HepG2 (cell line): ENCODE results near the gene NAIF1. TPM values are rescaled to one million over a fixed set of nuclear protein-coding genes. Genes with fewer than 3 reads are reported as not detected.

ENCODE experiments used
- ATAC-seq: fragments of 200-7000 bp; cut with Tn5 transposase; 3 replicates; pipeline ENCODE4 v1.9.1; 2020; ENCODE audit warnings: mild to moderate bottlenecking, moderate library complexity
- BruUV-seq: library from RNA; stranded (reverse); fragments of 400-500 nt; replicated peaks from 2 replicates; lab custom pipeline; 2021; lab: Mats Ljungman, UMichigan
- CTCF ChIA-PET: fragments of 300-600 bp; formaldehyde crosslinking; extraction: SDS; loops from one replicate; lab custom pipeline; 2021; ENCODE audit warnings: low total read pairs, inconsistent platforms, low intra/inter-chr PET ratio; lab: Yijun Ruan, JAX
- POLR2A ChIA-PET: fragments of 350-600 bp; sonication (Branson Sonifier 250); formaldehyde crosslinking; loops from one replicate; lab custom pipeline; 2020; ENCODE audit warnings: antibody characterized with exemption, inconsistent platforms; lab: Yijun Ruan, JAX
- DNase-seq: peaks from one replicate; pipeline ENCODE4 v3.0.0-alpha.2; 2015; ENCODE audit warnings: low spot score
- FAIRE-seq: peaks from 3 replicates; lab custom pipeline; 2011; peaks lifted over from hg19 to GRCh38; lab: Jason Lieb, UNC
- H2AFZ ChIP-seq: one replicate; pipeline ENCODE4 v1.6.1; 2011; ENCODE audit warnings: low read length, inconsistent platforms
- H3K27ac ChIP-seq: fragments of 300-600 bp; 3 replicates; pipeline ENCODE4 v1.8.0; 2011; ENCODE audit warnings: mixed run types, mild to moderate bottlenecking, mixed read lengths, low read length, inconsistent platforms; ENCODE audit not compliant: insufficient read depth; ENCODE audit errors: extremely low read length
- H3K27me3 ChIP-seq, 2 experiments: fragments of 200-600 bp in 1 of 2; 2 replicates in 1 of 2; 3 replicates in 1 of 2; pipeline versions ENCODE4 v1.6.0 to v1.8.0; 2011; ENCODE audit warnings: low read length in 2 of 2, mild to moderate bottlenecking in 2 of 2, moderate library complexity in 2 of 2, inconsistent platforms in 1 of 2; ENCODE audit not compliant: insufficient read depth in 2 of 2, control insufficient read depth in 1 of 2
- H3K36me3 ChIP-seq, 2 experiments: fragments of 200-600 bp in 1 of 2; replicated peaks in 1 of 2; 2 replicates in 1 of 2; 3 replicates in 1 of 2; pipeline versions ENCODE4 v1.5.1 to v1.8.0; 2011; ENCODE audit warnings: low read length in 2 of 2, inconsistent platforms in 1 of 2; ENCODE audit not compliant: insufficient read depth in 2 of 2, control insufficient read depth in 1 of 2
- H3K4me1 ChIP-seq: 2 replicates; pipeline ENCODE4 v1.5.1; 2012; ENCODE audit warnings: low read length, inconsistent platforms; ENCODE audit not compliant: insufficient read depth
- H3K4me2 ChIP-seq: 2 replicates; pipeline ENCODE4 v1.6.0; 2011; ENCODE audit warnings: low read depth, low read length, inconsistent platforms
- H3K4me3 ChIP-seq, 3 experiments: fragments of 200-600 bp in 1 of 3; sonication (generic), shearing (Covaris generic) in 1 of 3; replicated peaks in 1 of 3; 2 replicates each; pipeline ENCODE4 v1.5.1; 2011 to 2016; ENCODE audit warnings: low read length in 3 of 3, inconsistent platforms in 2 of 3, low read depth in 2 of 3, mild to moderate bottlenecking in 2 of 3, control low read depth in 1 of 3, mixed read lengths in 1 of 3; ENCODE audit not compliant: insufficient read depth in 1 of 3
- H3K79me2 ChIP-seq: one replicate; pipeline ENCODE4 v1.6.1; 2011; ENCODE audit warnings: low read length, inconsistent platforms; ENCODE audit not compliant: insufficient read depth
- H3K9ac ChIP-seq: 2 replicates; pipeline ENCODE4 v1.6.0; 2011; ENCODE audit warnings: mild to moderate bottlenecking, low read depth, low read length, inconsistent platforms; ENCODE audit not compliant: insufficient read depth
- H3K9me3 ChIP-seq: 2 replicates; pipeline ENCODE4 v1.5.1; 2012; ENCODE audit warnings: mild to moderate bottlenecking, low read length
- H4K20me1 ChIP-seq: 2 replicates; pipeline ENCODE4 v1.6.0; 2011; ENCODE audit warnings: inconsistent platforms, mild to moderate bottlenecking, low read length, moderate library complexity; ENCODE audit not compliant: insufficient read depth
- DR1 ChIP-seq: sonication (generic); formaldehyde crosslinking; IDR thresholded peaks from 2 replicates; pipeline ENCODE4 v1.8.0; 2021; ENCODE audit warnings: mild to moderate bottlenecking, missing genetic modification reagents, inconsistent platforms
- HMGXB3 ChIP-seq: sonication (generic); formaldehyde crosslinking; IDR thresholded peaks from 2 replicates; pipeline ENCODE4 v1.4.0; 2020; ENCODE audit warnings: missing genetic modification reagents, borderline replicate concordance
- NFE2L2 ChIP-seq: fragments of 150-350 bp; IDR thresholded peaks from 2 replicates; pipeline ENCODE4 v1.6.1; 2014; ENCODE audit warnings: low read length
- ZSCAN30 ChIP-seq: sonication (generic); formaldehyde crosslinking; IDR thresholded peaks from 2 replicates; pipeline ENCODE4 v1.5.0; 2020; ENCODE audit warnings: mild to moderate bottlenecking, missing genetic modification reagents
- WGBS: methylation state at CpG from one replicate; pipeline ENCODE4 v1.1.6; 2017; ENCODE audit warnings: low lambda C conversion rate; 5-methylcytosine and 5-hydroxymethylcytosine counted together
- in situ Hi-C: cut with HindIII; loops from 2 replicates; pipeline ENCODE4 v1.10.0; 2017; ENCODE audit warnings: low pct_unique_long_range_greater_than_20kb; ENCODE audit not compliant: extremely low pct_ligation_motif_present
- intact Hi-C: fragments of 100-400 bp; cut with micrococcal nuclease; formaldehyde crosslinking; loops from one replicate; pipeline ENCODE4 v1.10.0; 2022; ENCODE audit not compliant: unreplicated experiment
- polyA plus RNA-seq, 8 experiments: library from polyadenylated mRNA; depleted of rRNA in 3 of 8; stranded (reverse) in 7 of 8; unstranded in 1 of 8; fragments of >200 nt; fragmentation: Illumina TruSeq in 4 of 8; extraction: Trizol in 4 of 8; gene quantifications; 2 replicates each; pipeline versions ENCODE4 v1.2.1 to v1.2.3, GENCODE V29; 2011 to 2016; ENCODE audit warnings: low read depth in 4 of 8, missing spikeins in 1 of 8, mixed read lengths in 1 of 8; ENCODE audit not compliant: insufficient read depth in 1 of 8
- total RNA-seq, 5 experiments: library from RNA; depleted of rRNA; stranded (reverse); fragments of >200 nt; fragmentation: Illumina TruSeq; extraction: Trizol; gene quantifications; 2 replicates each; pipeline ENCODE4 v1.2.3, GENCODE V29; 2016; ENCODE audit warnings: low read depth in 1 of 5

The NAIF1 gene
- total and polyA plus RNA-seq, 2 of the 13 experiments (the other 11 are each of a cell fraction or from before 2014, with no cell fraction given) = 6.0 to 6.9 TPM

DNA sequence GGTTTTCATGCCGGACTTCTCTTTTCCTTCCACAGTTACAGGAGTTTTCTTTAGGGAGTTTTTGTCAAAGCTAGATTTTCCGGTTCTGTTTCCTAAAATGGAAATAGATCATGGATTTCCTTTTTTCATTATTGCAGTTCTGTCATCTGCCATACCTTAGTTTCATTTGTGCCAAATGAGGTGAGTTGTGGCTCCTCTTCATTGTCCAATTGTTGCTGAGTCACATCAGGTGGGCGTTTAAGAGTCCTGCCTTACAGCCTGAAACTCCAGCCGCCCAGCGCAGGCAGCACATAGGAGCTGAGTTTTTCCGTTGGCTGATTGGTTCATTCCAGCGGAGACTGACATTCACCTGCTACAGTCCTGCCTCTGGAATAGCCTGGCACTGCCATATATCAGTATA is 15.0 kb upstream of the NAIF1 start:
- no TSS peak for BruUV-seq
- Histone ChIP-seq H3K79me2 (peaks cover 2% of the 10 kb centered on the region), H3K9me3 (no peaks in the 10 kb centered on the region), H2AFZ (no peak overlapping the region), H3K4me2 (no peak overlapping the region), H3K27me3 (no peaks in the 10 kb centered on the region), H3K4me1 (peaks cover 43% of the 10 kb centered on the region), H3K36me3 (peaks cover 0 to 2% of the 10 kb centered on the region in 2 experiments; a peak in 2 of 5 replicates), H3K27ac (no peak overlapping the region)
- ATAC-seq = no peak
- FAIRE-seq = no peak
- CTCF ChIA-PET = no interaction called here
- POLR2A ChIA-PET = no interaction called here
- TF ChIP-seq DR1 = no peak
- TF ChIP-seq ZSCAN30 (CRISPR knock-in tag) = no peak
- TF ChIP-seq HMGXB3 (CRISPR knock-in tag) = no peak
- TF ChIP-seq NFE2L2 = peak; percentile 32; the same call in 1 of the 2 replicates
- TF ChIP-seq, all 625 proteins: peak for 1
- Histone ChIP-seq H3K9ac (no peak overlapping the region), H3K4me3 (no peak overlapping the region), H4K20me1 (no peaks in the 10 kb centered on the region)
- 91% methylated on average over 7 of the region's 7 CpGs for whole genome bisulfite sequencing
- intact Hi-C loops = no loop called here
- no peak for DNase-seq
- in situ Hi-C loops = no loop called here
